ENCODE measurements around the gene UNC5C. TPM values are rescaled to one million over a fixed set of nuclear protein-coding genes. Genes with fewer than 3 reads are reported as not detected.

Gene UNC5C
- total and polyA plus RNA-seq, 2 of the 4 experiments (the other 2 are of a cell fraction): under 0.01 TPM

- Histone ChIP-seq H2AK5ac (ENCODE audit: low read depth, low read length) (no peak overlapping the region), H3K9me3 (ENCODE audit: control insufficient read depth, insufficient read depth, low read length) (no peaks in the 10 kb centered on the region), H3K18ac (ENCODE audit: low read depth, low read length) (no peak overlapping the region), H3K9me1 (ENCODE audit: insufficient read depth, low read length) (no peaks in the 10 kb centered on the region), H2BK20ac (ENCODE audit: low read depth, low read length) (no peak overlapping the region), H3K36me3 (ENCODE audit: control insufficient read depth, insufficient read depth, low read length) (no peaks in the 10 kb centered on the region), H2AK9ac (replicated peaks; ENCODE audit: low read depth, low read length, poor library complexity) (no peak overlapping the region), H3K27me3 (ENCODE audit: control insufficient read depth, insufficient read depth, low read length) (no peaks in the 10 kb centered on the region), H4K8ac (ENCODE audit: low read depth in 2 of 2, low read length in 2 of 2) (no peak overlapping the region), H3K79me1 (ENCODE audit: low read depth in 1 of 2, low read length in 2 of 2) (no peaks in the 10 kb centered on the region), H3K23ac (ENCODE audit: low read depth, low read length) (no peak overlapping the region), H4K20me1 (ENCODE audit: insufficient read depth, low read length) (no peaks in the 10 kb centered on the region), H3K4me2 (ENCODE audit: low read depth, low read length) (no peak overlapping the region), H2BK120ac (ENCODE audit: low read depth, low read length) (no peak overlapping the region), H2AFZ (replicated peaks; ENCODE audit: low read length, poor library complexity) (no peak overlapping the region), H3K27ac (ENCODE audit: insufficient read depth, low read length) (no peak overlapping the region), H3K9ac (ENCODE audit: low read depth, low read length) (no peak overlapping the region), H4K5ac (ENCODE audit: low read depth, low read length) (no peak overlapping the region), H3K56ac (ENCODE audit: extremely low read depth, insufficient read depth, low read length) (no peak overlapping the region), H2BK15ac (ENCODE audit: low read depth, low read length) (no peak overlapping the region), H2BK5ac (ENCODE audit: low read depth, low read length, poor library complexity, severe bottlenecking) (no peak overlapping the region), H4K91ac (ENCODE audit: insufficient read depth, low read depth, low read length) (no peak overlapping the region), H3K4ac (ENCODE audit: low read depth, low read length) (no peak overlapping the region), H3K4me3 (ENCODE audit: insufficient read depth, low read depth, low read length) (no peak overlapping the region), H3K14ac (replicated peaks; ENCODE audit: low read depth, low read length) (no peak overlapping the region), H3K4me1 (ENCODE audit: control insufficient read depth, insufficient read depth, low read length) (no peaks in the 10 kb centered on the region)
- ChIA-PET POLR2A (ENCODE audit: unreplicated experiment) (interaction anchor here (0.6 kb wide), 1 partner anchor 15 kb away, joined by 4 read pairs; no protein-coding TSS in a partner anchor), CTCF (no interaction called here)
- in situ Hi-C loops (cut with MboI; ENCODE audit: low sequenced_read_pairs): no loop called here
- DNase-seq (no peak), ATAC-seq (ENCODE audit: low read depth) (no peak)
- no TSS peak for BruUV-seq (replicated peaks)
- TF ChIP-seq, protein P1, sequence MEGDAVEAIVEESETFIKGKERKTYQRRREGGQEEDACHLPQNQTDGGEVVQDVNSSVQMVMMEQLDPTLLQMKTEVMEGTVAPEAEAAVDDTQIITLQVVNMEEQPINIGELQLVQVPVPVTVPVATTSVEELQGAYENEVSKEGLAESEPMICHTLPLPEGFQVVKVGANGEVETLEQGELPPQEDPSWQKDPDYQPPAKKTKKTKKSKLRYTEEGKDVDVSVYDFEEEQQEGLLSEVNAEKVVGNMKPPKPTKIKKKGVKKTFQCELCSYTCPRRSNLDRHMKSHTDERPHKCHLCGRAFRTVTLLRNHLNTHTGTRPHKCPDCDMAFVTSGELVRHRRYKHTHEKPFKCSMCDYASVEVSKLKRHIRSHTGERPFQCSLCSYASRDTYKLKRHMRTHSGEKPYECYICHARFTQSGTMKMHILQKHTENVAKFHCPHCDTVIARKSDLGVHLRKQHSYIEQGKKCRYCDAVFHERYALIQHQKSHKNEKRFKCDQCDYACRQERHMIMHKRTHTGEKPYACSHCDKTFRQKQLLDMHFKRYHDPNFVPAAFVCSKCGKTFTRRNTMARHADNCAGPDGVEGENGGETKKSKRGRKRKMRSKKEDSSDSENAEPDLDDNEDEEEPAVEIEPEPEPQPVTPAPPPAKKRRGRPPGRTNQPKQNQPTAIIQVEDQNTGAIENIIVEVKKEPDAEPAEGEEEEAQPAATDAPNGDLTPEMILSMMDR (conservative IDR thresholded peaks at IDR 0.05; ENCODE audit: low read depth, low read length): no peak
- no peak for TF ChIP-seq MAZ (IDR thresholded peaks at IDR 0.05; ENCODE audit: borderline replicate concordance, low read depth, low read length)
- no peak for TF ChIP-seq CHD1 (IDR thresholded peaks at IDR 0.05; ENCODE audit: low read depth, low read length)
- TF ChIP-seq SMC3 (IDR thresholded peaks at IDR 0.05; ENCODE audit: low read depth, low read length): no peak
- TF ChIP-seq MXI1 (IDR thresholded peaks at IDR 0.05; ENCODE audit: borderline replicate concordance, low read depth, low read length): no peak
- no peak for TF ChIP-seq MAFK (IDR thresholded peaks at IDR 0.05; ENCODE audit: low read depth, low read length)
- TF ChIP-seq RCOR1 (IDR thresholded peaks at IDR 0.05; ENCODE audit: insufficient replicate concordance, low read length): no peak
- no peak for TF ChIP-seq CEBPB (IDR thresholded peaks at IDR 0.05; ENCODE audit: low read depth, low read length)
- dilution Hi-C loops (cut with HindIII; ENCODE audit: low sequenced_read_pairs, unreplicated experiment): no loop called here
- no CpG with 5 or more reads among the region's 1 CpG for WGBS, 2 experiments (ENCODE audit: extremely low coverage in 2 of 2, insufficient read length in 1 of 2)
- intact Hi-C loops (cut with micrococcal nuclease): no loop called here
Measured at GRCh38 chr4:95325665-95326064, 223.1 kb downstream of the UNC5C start.
